HepG2 (cell line): ENCODE measurements around the gene DSG4. TPM values are rescaled to one million over a fixed set of nuclear protein-coding genes. Genes with fewer than 3 reads are reported as not detected.

Experiments used
- ATRX ChIP-seq: sonication (generic); formaldehyde crosslinking; IDR thresholded peaks from 2 replicates; pipeline ENCODE4 v1.4.0; 2020; ENCODE audit warnings: missing genetic modification reagents, borderline replicate concordance
- BORCS8-MEF2B ChIP-seq: sonication (generic); formaldehyde crosslinking; IDR thresholded peaks from 2 replicates; pipeline ENCODE4 v1.8.0; 2022; ENCODE audit warnings: mild to moderate bottlenecking, missing genetic modification reagents
- CCAR2 ChIP-seq: fragments of 200-400 bp; formaldehyde crosslinking; optimal IDR thresholded peaks from 2 replicates; pipeline ENCODE3; 2018; ENCODE audit warnings: low read depth, mild to moderate bottlenecking, low read length, moderate library complexity
- ELF4 ChIP-seq: sonication (generic); formaldehyde crosslinking; IDR thresholded peaks from 2 replicates; pipeline ENCODE4 v1.5.0; 2020; ENCODE audit warnings: missing genetic modification reagents, mild to moderate bottlenecking, moderate library complexity, borderline replicate concordance
- ERF ChIP-seq: IDR thresholded peaks from 2 replicates; pipeline ENCODE4 v1.6.1; 2018; ENCODE audit warnings: missing biosample characterization, missing genetic modification reagents
- FOXK2 ChIP-seq: fragments of 450-650 bp; IDR thresholded peaks from 2 replicates; pipeline ENCODE4 v1.6.1; 2016
- MAFF ChIP-seq: IDR thresholded peaks from 2 replicates; pipeline ENCODE4 v1.6.1; 2011; ENCODE audit warnings: low read depth, low read length, improper control_type of control experiment
- MAZ ChIP-seq, 2 experiments: sonication (generic) in 1 of 2; formaldehyde crosslinking in 1 of 2; IDR thresholded peaks; 2 replicates each; pipeline versions ENCODE4 v1.5.0 to v1.6.1; 2012 to 2020; ENCODE audit warnings: low read depth in 2 of 2, mild to moderate bottlenecking in 2 of 2, borderline replicate concordance in 1 of 2, improper control_type of control experiment in 1 of 2, low read length in 1 of 2, missing genetic modification reagents in 1 of 2, moderate library complexity in 1 of 2
- SOX13 ChIP-seq, 3 experiments: fragments of 450-650 bp in 1 of 3; sonication (generic) in 1 of 3; formaldehyde crosslinking in 1 of 3; IDR thresholded peaks in 2 of 3; conservative IDR thresholded peaks in 1 of 3; 2 replicates each; pipeline versions ENCODE4 v1.5.0 to v1.6.1; 2016 to 2020; ENCODE audit warnings: antibody characterized with exemption in 1 of 3, mild to moderate bottlenecking in 1 of 3, missing compliant biosample characterization in 1 of 3, missing genetic modification reagents in 1 of 3, moderate library complexity in 1 of 3
- SP1 ChIP-seq, 2 experiments: fragments of 450-650 bp in 1 of 2; sonication (generic) in 1 of 2; formaldehyde crosslinking in 1 of 2; IDR thresholded peaks; 2 replicates each; pipeline versions ENCODE4 v1.4.0 to v1.6.1; 2016 to 2020; ENCODE audit warnings: missing genetic modification reagents in 1 of 2
- THAP11 ChIP-seq: IDR thresholded peaks from 2 replicates; pipeline ENCODE4 v1.6.1; 2016; ENCODE audit warnings: missing biosample characterization, missing genetic modification reagents
- ZFP36L1 ChIP-seq: sonication (generic); formaldehyde crosslinking; IDR thresholded peaks from 2 replicates; pipeline ENCODE4 v1.8.0; 2022; ENCODE audit warnings: mild to moderate bottlenecking, missing genetic modification reagents, moderate library complexity
- ZNF235 ChIP-seq: sonication (generic); formaldehyde crosslinking; IDR thresholded peaks from 2 replicates; pipeline ENCODE4 v1.8.1; 2023; ENCODE audit warnings: mild to moderate bottlenecking, missing genetic modification reagents, borderline replicate concordance
- ZNF282 ChIP-seq: fragments of 450-650 bp; IDR thresholded peaks from 2 replicates; pipeline ENCODE4 v1.6.1; 2018; ENCODE audit not compliant: partially characterized antibody
- ZNF3 ChIP-seq: IDR thresholded peaks from 2 replicates; pipeline ENCODE4 v1.7.0; 2017; ENCODE audit warnings: inconsistent platforms
- ZNF331 ChIP-seq: sonication (generic); formaldehyde crosslinking; IDR thresholded peaks from 2 replicates; pipeline ENCODE4 v1.4.0; 2020; ENCODE audit warnings: missing genetic modification reagents
- ZNF468 ChIP-seq: sonication (generic); formaldehyde crosslinking; IDR thresholded peaks from 2 replicates; pipeline ENCODE4 v1.8.0; 2022; ENCODE audit warnings: mild to moderate bottlenecking, moderate library complexity, missing genetic modification reagents
- ZNF558 ChIP-seq: sonication (generic); formaldehyde crosslinking; IDR thresholded peaks from 2 replicates; pipeline ENCODE4 v1.9.0; 2022; ENCODE audit warnings: mild to moderate bottlenecking, missing genetic modification reagents, borderline replicate concordance
- ZNF670 ChIP-seq: sonication (generic); formaldehyde crosslinking; IDR thresholded peaks from 2 replicates; pipeline ENCODE4 v1.8.0; 2022; ENCODE audit warnings: mild to moderate bottlenecking, missing genetic modification reagents, borderline replicate concordance
- polyA plus RNA-seq, 8 experiments: library from polyadenylated mRNA; depleted of rRNA in 3 of 8; stranded (reverse) in 7 of 8; unstranded in 1 of 8; fragments of >200 nt; fragmentation: Illumina TruSeq in 4 of 8; extraction: Trizol in 4 of 8; gene quantifications; 2 replicates each; pipeline versions ENCODE4 v1.2.1 to v1.2.3, GENCODE V29; 2011 to 2016; ENCODE audit warnings: low read depth in 4 of 8, missing spikeins in 1 of 8, mixed read lengths in 1 of 8; ENCODE audit not compliant: insufficient read depth in 1 of 8
- total RNA-seq, 5 experiments: library from RNA; depleted of rRNA; stranded (reverse); fragments of >200 nt; fragmentation: Illumina TruSeq; extraction: Trizol; gene quantifications; 2 replicates each; pipeline ENCODE4 v1.2.3, GENCODE V29; 2016; ENCODE audit warnings: low read depth in 1 of 5
- TF ChIP-seq, protein P1 (sequence below): sonication (generic); formaldehyde crosslinking; conservative IDR thresholded peaks from 2 replicates; pipeline ENCODE4 v1.4.0; 2020; ENCODE audit warnings: missing genetic modification reagents
- TF ChIP-seq, protein P2 (sequence below): sonication (generic); formaldehyde crosslinking; IDR thresholded peaks from 2 replicates; pipeline ENCODE4 v1.4.0; 2020; ENCODE audit warnings: missing genetic modification reagents
- TF ChIP-seq, protein P3 (sequence below): sonication (generic); formaldehyde crosslinking; IDR thresholded peaks from 2 replicates; pipeline ENCODE4 v1.4.0; 2020; ENCODE audit warnings: missing genetic modification reagents, borderline replicate concordance
- TF ChIP-seq, protein P4 (sequence below), 2 experiments: IDR thresholded peaks; 2 replicates each; pipeline ENCODE4 v1.6.1; 2011 to 2012; ENCODE audit warnings: low read length in 2 of 2, borderline replicate concordance in 1 of 2, low read depth in 1 of 2, mild to moderate bottlenecking in 1 of 2, moderate library complexity in 1 of 2

DSG4 gene
- total and polyA plus RNA-seq, 2 of the 13 experiments (the other 11 are each of a cell fraction or from before 2014, with no cell fraction given), result 0.07 TPM; not detected in 1

DNA sequence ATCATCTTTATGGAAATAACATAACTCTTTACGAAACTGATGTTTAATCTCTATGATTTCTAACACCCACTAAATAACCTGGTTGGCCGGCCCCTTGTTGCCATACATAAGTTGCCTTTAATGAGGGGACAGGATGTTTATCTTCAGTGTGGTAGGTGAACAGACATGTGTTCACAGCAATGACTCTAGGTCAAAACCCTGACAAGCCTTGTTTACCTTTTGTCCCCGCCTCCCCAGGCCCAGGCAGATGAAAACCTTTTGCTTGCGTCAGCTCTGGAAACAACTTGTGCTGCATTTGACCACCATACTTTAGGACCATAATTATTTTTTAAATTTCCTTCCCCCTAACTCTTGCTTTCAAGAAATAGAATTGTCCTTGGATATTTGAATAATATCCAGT, 2.9 kb upstream of the DSG4 start (continued):
- TF ChIP-seq ZNF468 (CRISPR knock-in tag), result no peak
- TF ChIP-seq THAP11, result peak; percentile 53; the same call in 1 of the 2 replicates
- TF ChIP-seq ZNF331 (CRISPR knock-in tag), result peak; percentile 34; the same call in 1 of the 2 replicates
- TF ChIP-seq MAFF, result peak; percentile 38
- TF ChIP-seq ERF, result peak; percentile 51; the same call in 1 of the 2 replicates
- TF ChIP-seq FOXK2, result peak; percentile 75
- no peak for TF ChIP-seq SP1 (IDR thresholded peaks at IDR 0.05)
- TF ChIP-seq SP1 (CRISPR knock-in tag; IDR thresholded peaks at IDR 0.05), result no peak
- TF ChIP-seq BORCS8-MEF2B (CRISPR knock-in tag), result no peak
- TF ChIP-seq ZNF3, result no peak
- TF ChIP-seq, protein P1, sequence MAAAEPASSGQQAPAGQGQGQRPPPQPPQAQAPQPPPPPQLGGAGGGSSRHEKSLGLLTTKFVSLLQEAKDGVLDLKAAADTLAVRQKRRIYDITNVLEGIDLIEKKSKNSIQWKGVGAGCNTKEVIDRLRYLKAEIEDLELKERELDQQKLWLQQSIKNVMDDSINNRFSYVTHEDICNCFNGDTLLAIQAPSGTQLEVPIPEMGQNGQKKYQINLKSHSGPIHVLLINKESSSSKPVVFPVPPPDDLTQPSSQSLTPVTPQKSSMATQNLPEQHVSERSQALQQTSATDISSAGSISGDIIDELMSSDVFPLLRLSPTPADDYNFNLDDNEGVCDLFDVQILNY (CRISPR knock-in tag), result no peak
- TF ChIP-seq, protein P2, sequence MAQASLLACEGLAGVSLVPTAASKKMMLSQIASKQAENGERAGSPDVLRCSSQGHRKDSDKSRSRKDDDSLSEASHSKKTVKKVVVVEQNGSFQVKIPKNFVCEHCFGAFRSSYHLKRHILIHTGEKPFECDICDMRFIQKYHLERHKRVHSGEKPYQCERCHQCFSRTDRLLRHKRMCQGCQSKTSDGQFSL (CRISPR knock-in tag), result no peak
- no peak for TF ChIP-seq ZNF558 (CRISPR knock-in tag)
- no peak for TF ChIP-seq CCAR2
- TF ChIP-seq MAZ (IDR thresholded peaks at IDR 0.05; ENCODE audit: borderline replicate concordance, low read depth, low read length), result no peak
- no peak for TF ChIP-seq MAZ (CRISPR knock-in tag; IDR thresholded peaks at IDR 0.05; ENCODE audit: low read depth)
- TF ChIP-seq ZNF670 (CRISPR knock-in tag), result 0 out of 2 replicates have a peak, but pooled peaks have one; percentile 24
- TF ChIP-seq, protein P3, sequence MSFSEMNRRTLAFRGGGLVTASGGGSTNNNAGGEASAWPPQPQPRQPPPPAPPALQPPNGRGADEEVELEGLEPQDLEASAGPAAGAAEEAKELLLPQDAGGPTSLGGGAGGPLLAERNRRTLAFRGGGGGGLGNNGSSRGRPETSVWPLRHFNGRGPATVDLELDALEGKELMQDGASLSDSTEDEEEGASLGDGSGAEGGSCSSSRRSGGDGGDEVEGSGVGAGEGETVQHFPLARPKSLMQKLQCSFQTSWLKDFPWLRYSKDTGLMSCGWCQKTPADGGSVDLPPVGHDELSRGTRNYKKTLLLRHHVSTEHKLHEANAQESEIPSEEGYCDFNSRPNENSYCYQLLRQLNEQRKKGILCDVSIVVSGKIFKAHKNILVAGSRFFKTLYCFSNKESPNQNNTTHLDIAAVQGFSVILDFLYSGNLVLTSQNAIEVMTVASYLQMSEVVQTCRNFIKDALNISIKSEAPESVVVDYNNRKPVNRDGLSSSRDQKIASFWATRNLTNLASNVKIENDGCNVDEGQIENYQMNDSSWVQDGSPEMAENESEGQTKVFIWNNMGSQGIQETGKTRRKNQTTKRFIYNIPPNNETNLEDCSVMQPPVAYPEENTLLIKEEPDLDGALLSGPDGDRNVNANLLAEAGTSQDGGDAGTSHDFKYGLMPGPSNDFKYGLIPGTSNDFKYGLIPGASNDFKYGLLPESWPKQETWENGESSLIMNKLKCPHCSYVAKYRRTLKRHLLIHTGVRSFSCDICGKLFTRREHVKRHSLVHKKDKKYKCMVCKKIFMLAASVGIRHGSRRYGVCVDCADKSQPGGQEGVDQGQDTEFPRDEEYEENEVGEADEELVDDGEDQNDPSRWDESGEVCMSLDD, result no peak
- no peak for TF ChIP-seq ZNF235
- 0 out of 2 replicates have a peak, but pooled peaks have one; percentile 48 for TF ChIP-seq ZFP36L1 (CRISPR knock-in tag)
- TF ChIP-seq ZNF282, result no peak
- no peak for TF ChIP-seq ATRX (CRISPR knock-in tag)
- TF ChIP-seq, protein P4, sequence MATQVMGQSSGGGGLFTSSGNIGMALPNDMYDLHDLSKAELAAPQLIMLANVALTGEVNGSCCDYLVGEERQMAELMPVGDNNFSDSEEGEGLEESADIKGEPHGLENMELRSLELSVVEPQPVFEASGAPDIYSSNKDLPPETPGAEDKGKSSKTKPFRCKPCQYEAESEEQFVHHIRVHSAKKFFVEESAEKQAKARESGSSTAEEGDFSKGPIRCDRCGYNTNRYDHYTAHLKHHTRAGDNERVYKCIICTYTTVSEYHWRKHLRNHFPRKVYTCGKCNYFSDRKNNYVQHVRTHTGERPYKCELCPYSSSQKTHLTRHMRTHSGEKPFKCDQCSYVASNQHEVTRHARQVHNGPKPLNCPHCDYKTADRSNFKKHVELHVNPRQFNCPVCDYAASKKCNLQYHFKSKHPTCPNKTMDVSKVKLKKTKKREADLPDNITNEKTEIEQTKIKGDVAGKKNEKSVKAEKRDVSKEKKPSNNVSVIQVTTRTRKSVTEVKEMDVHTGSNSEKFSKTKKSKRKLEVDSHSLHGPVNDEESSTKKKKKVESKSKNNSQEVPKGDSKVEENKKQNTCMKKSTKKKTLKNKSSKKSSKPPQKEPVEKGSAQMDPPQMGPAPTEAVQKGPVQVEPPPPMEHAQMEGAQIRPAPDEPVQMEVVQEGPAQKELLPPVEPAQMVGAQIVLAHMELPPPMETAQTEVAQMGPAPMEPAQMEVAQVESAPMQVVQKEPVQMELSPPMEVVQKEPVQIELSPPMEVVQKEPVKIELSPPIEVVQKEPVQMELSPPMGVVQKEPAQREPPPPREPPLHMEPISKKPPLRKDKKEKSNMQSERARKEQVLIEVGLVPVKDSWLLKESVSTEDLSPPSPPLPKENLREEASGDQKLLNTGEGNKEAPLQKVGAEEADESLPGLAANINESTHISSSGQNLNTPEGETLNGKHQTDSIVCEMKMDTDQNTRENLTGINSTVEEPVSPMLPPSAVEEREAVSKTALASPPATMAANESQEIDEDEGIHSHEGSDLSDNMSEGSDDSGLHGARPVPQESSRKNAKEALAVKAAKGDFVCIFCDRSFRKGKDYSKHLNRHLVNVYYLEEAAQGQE (IDR thresholded peaks at IDR 0.05; ENCODE audit: borderline replicate concordance in 1 of 2, low read depth in 1 of 2, low read length in 2 of 2), result no peak
- TF ChIP-seq ELF4, result no peak
- no peak for TF ChIP-seq SOX13 (IDR thresholded peaks at IDR 0.05)
- TF ChIP-seq SOX13 (CRISPR knock-in tag; conservative IDR thresholded peaks at IDR 0.05 in 1 of 2, IDR thresholded peaks at IDR 0.05 in 1 of 2), result peak in 1 of 2 experiments; percentile 68; a peak in 2 of 4 replicates
